IPS DF 4.7 (cell line): ENCODE measurements around the gene FAM76A.
"Not testable (repeated sequence)": the region's sequence is repeated elsewhere in the genome, so short reads cannot be mapped to it uniquely, and the experiment has no call there.

Experiments
- DNase-seq: peaks from one replicate; pipeline ENCODE4 v3.0.0-alpha.2; 2013; ENCODE audit warnings: low spot score; ENCODE audit errors: extremely low read depth

FAM76A gene

DNA sequence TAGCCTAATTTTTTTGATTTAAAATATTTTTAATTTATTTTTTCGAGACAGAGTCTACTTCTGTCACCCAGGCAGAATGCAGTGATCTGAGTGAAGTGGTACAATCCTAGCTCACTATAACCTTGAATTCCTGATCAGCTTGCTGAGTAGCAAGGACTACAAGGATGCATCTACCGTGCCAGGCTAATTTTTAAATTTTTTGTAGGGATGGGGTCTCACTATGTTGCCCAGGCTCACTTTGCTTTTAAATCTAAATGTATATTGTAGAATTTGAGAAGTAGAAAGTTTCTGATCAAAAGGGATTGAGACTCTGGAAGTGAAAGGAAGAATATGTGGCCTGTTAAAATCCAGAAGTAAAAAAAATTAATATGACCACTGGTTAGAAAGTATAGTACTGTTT lies 48.9 kb downstream of the FAM76A start:
- no peak for DNase-seq

DNA sequence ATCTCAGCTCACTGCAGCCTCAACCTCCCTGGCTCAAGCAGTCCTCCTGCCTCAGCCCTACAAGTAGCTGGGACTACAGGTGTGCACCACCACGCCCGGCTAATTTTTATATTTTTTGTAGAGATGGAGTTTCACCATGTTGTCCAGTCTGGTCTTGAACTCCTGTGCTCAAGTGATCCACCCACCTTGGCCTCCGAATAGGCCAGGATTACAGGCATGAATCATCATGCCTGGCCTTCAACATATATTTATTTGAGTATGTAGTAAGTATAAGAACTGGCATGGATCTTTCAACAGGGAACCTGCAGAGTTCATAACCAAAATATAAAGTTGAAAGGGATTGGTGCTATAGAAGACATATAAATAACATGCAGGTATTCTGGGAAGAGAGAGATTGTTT lies 49.6 kb downstream of the FAM76A start:
- not testable (repeated sequence) for DNase-seq

DNA sequence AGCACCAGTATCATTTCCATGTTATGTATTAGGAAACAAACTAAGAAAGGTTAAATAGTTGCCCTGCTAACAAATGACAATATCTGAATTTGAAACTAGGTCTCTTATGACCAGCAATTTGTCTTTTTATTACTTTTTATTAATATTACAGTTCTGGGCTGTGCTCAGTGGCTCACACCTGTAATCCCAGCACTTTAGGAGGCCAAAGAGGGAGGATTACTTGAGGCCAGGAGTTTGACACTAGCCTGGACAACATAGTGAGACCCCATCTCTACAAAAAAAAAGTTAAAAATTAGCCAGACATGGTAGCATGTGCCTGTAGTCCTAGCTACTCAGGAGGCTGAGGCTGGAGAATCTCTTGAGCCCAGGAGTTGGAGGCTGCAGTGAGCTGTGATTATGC lies 50.5 kb downstream of the FAM76A start:
- DNase-seq, result not testable (repeated sequence)

DNA sequence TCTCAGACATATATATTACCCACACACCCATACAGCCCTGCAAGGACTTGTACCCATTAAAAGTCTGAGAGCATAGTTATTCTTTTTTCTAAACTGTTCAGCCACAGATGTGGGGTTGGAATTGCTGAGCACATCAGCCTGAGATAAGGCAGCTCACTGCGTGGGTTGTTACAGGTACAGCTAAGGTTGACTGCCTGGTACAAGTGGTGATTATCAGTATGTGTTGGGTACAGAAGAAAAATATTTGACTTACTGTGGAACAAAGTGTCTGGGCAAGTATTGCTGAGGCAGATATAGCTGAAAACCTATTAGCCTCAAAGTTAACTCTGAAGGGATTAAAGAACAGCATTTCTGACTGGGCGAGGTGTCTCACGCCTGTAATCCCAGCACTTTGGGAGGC lies 52.3 kb downstream of the FAM76A start:
- DNase-seq, result no peak

DNA sequence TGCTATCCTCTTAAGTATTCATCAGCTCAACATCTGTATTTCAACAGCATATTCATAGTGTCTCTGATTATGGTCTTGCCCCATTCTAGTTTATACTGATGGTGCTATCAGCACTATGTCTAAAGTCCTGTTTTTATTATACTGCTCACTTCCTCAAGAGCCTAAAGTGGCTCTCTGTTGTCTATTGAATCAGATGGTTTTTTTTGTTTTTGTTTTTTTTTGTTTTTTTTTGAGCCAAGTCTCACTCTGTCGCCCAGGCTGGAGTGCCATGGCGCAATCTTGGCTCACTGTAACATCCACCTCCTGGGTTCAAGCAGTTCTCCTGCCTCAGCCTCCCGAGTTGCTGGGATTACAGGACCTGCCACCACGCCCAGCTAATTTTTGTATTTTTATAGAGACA lies 53.4 kb downstream of the FAM76A start:
- no peak for DNase-seq

DNA sequence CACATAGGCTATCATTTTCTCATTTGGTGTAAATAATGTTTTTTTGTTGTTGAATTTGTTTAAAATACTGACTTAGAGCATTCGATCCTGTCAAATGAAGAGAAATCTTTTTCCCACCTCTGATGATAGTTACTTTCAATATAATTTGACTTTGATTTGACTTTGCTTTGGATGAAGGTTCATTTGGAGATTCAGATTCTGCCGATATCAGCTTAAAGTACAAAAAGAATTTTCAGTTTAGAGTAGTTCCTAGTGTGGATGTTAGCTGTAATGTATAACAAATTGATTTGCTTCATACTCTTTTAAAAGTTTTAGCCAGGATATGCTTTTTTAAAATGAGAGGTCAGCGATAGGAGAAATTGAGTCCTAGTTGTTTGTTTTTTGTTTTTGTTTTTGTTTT lies 57.2 kb downstream of the FAM76A start:
- no peak for DNase-seq

DNA sequence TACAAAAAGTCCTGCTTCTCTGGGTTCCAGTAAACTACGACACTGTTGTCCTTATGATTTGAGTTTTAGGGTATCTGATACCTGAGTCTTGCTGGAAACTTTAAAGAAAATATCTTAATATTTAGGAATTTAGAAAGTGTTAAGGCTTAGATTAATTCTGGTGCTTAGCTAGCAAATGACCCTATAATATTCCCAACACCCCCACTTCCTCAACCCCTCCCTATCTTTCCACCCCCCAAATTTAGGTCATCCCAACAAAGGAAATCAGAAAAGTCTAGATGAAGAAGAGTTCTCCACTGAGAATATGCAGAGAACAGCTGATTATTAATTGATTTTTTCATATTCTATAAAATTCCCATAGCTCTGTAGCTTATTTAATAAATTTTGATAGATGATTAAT lies 58.9 kb downstream of the FAM76A start:
- no peak for DNase-seq

DNA sequence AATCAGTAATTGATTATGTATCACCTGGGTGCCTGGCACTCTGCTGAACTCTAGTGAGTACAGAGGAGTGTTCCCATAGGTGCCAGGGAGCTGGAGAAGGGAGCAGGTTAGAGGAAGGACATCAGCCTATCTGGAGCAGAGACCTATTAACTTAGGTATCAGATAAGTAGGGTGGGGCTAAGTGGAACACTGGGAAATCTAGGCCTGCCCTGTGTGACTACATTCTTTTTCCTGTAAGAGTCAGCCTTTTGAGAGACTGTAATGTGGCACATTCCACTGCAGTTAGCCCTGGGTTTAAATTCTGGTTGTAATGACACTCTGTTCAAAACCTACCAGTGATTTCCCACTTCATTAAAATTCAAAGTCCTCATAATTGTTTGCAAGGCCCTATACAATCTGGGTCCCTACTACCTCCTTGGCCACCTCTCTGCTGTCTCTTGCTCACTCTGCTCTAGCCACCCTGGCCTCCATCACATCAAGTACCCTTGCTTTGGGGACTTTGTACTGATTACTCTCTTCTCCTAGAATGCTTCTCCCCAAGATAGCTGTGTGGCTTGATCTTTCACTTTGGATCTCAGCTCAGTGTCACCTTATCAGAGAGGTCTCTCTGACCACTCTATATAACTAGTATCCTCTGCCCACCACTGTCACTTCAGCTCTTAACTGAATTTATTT lies 60.2 kb downstream of the FAM76A start:
- DNase-seq, result no peak

DNA sequence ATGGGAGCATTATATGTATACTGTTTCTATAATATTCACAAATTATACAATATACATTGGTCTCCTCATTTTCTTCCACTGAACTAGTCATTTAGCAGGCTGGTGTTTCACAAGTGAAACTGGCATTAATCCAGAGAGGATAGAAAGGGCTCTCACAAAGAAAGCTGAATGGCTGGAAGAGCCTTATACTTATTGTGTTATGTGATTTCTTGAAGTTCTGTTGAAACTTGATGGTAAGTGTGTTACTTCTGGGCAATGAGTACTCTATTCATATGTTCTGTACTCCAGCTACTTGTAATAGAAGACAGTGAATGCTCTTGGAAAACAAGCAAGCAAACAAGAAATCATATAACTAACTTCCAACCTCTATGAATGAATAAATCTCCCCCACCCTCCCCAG lies 62.1 kb downstream of the FAM76A start:
- no peak for DNase-seq

DNA sequence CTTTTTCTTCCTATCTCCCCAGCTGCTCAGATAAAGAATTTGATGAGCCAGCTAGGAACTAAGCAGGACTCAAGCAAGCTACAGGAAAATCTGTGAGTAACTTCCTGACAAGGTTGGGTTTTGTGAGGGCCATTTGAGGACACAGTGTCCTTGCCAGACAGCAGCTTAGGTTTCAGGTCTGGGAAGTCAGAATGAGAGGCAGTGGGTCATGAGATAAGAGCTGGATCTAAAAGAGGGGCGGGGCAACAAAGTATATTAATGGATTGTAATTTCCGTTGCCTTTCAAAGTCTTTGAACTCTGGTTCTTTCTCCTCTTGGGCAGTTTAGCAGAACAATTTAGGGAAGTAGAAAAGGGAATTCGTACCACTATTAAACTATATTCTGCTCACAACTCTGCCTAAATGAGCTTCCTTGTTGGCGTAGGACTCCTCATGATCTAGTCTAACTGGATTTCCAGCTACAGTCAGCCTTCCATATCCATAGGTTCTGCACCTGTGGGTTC lies 63.8 kb downstream of the FAM76A start:
- DNase-seq, result no peak

DNA sequence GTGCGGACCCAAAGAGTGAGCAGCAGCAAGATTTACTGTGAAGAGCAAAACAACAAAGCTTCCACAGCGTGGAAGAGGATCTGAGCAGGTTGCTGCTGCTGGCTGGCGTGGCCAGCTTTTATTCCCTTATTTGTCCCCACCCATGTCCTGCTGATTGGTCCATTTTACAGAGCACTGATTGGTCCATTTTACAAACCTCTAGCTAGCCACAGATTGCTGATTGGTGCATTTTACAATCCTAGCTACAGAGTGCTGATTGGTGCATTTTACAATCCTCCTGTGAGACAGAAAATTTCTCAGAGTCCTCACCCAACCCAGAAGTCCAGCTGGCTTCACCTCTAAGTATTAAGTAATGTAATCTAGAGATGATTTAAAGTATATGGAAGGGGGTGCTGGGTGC lies 64.5 kb downstream of the FAM76A start:
- DNase-seq, result not testable (repeated sequence)

DNA sequence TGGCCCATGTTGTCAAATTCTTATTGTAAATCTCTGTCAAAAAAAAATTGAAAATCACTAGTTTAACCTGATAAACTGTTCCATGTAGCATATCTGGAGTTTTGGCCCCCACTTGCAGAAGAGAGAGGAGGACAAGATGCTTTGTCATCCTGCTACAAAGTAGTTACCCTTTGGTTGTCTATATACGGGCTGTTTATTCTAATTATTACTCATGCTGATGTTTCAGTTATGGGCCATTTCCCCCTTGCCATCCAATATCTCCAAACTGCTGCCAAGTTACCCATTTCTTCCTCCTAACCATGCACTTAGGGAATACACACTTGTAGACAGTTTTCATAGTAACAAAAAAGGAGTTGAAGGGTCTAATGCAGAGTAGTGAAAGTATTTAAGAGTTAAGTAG lies 69.8 kb downstream of the FAM76A start:
- no peak for DNase-seq

DNA sequence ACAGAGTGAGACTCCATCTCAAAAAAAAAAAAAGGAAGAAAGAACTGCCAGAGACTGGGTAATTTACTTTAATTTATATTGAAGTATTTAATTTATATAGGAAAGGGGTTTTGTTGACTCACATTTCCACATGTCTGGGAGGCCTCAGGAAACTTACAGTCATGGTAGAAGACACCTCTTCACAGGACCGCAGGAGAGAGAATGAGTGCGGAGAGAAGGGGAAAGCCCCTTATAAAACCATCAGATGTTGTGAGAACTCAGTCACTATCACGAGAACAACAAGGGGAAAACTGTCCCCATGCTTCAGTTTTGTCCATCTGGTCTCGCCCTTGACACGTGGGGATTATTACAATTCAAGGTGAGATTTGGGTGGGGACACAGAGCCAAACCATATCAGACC lies 79.0 kb downstream of the FAM76A start:
- DNase-seq, result no peak

DNA sequence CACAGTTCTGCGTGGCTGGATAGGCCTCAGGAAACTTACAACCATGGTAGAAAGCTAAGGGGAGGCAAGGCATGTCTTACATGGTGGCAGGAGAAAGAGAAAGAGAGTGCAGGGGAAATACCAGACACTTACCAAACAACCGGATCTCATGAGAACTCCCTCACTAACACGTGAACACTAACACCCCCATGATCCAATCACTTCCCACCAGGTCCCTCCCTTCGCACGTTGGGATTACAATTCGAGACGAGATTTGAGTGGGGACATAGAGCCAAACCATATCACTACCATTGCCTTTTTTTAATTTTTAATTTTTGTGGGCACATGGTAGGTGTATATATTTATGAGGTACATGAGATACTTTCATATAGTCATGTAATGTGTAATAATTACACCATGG lies 81.0 kb downstream of the FAM76A start:
- no peak for DNase-seq

DNA sequence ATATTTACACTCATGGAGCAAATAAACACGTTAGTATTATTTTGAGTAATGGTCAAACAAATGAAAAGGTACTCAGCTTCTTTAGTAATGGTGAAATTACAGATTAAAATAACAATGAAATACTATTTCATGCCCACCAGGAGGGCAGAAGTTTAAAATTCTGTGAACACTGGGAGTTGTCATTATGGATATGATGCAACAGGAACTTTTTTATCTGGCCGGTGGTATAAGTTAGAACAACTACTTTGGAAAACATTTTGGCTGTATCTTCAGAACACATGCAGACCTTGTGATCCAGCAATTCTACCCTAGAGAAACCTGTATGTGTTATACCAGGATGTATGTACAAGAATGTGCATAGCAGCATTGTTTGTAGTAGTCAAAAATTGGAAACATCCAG lies 81.6 kb downstream of the FAM76A start:
- DNase-seq, result no peak

DNA sequence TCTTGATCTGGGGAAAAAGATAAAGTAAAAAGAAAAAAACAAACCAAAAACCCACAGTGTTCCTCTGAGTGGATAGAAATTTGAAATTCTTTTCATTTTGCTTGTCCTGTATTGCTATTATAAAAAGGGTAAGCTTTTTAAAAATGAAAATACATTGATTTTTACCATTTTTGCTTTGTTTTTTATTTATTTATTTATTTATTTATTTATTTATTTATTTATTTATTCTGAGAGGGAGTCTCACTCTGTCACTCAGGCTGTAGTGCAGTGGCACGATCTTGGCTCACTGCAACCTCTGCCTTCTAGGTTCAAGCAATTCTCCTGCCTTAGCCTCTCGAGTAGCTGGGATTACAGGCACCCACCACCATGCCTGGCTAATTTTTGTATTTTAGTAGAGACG lies 82.4 kb downstream of the FAM76A start:
- DNase-seq, result not testable (repeated sequence)

DNA sequence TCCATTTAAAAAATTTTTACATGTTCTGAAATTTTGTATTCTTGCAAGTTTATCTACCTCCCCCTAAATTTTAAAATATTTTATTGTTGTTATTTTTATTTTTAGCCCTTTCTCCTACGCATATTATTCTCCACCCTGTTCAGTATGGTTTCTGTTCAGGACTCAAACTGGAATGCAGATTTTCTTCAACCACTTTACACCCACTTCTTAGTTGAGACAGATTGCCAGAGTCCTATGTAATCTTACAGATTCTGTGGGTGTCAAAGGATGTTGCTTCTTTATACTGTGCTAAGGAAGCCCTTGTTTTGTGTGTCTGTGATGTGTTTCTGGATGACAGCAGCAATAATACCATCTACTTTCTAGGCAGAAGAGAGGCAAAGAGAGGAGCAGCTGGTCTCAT lies 84.1 kb downstream of the FAM76A start:
- no peak for DNase-seq

DNA sequence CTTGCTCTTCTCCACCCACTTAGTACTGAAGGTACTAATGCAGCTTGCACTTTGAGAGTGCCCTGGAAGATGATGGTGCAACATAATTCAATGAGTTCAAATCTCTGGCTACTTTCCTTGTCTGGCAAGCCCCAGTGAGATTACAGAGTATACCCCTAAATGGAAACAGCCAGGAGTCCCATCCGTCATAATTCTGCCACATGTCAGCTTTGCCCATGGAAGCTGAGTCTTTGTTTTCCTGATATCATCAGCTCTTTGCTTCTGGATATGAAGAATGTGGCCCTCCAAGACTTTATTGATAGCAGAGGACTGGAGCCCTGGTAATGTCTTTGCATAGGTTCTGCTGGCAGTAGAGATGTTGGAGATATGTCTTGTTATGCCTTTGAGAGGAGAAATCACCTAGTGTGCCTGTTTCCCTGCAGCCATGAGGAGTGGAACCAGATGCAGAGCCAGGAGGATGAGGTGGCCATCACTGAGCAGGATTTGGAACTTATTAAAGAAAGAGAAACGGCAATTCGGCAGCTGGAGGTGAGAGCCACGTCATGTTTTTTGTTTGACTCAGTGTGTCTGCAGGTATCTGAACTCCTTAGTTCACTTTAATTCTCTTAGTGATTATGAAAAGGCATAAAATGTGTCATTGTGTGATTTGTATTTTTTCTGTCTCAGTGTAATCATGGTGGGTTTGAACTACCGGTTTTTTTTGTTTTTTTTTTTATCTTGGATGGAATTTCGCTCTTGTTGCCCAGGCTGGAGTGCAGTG lies 86.2 kb downstream of the FAM76A start:
- DNase-seq, result no peak
